Neural crest cell (in vitro differentiated cells): ENCODE data around the gene DTHD1. TPM values are rescaled to one million over a fixed set of nuclear protein-coding genes. Genes with fewer than 3 reads are reported as not detected.

ENCODE experiments used
- DNase-seq: peaks from one replicate; pipeline ENCODE4 v3.0.0; 2021; ENCODE audit warnings: low read depth, mixed read lengths, low spot score
- H3K27ac Mint-ChIP-seq: one replicate; pipeline ENCODE4 v1.8.0; 2021; ENCODE audit warnings: mild to moderate bottlenecking, mixed read lengths; ENCODE audit not compliant: unreplicated experiment
- H3K27me3 Mint-ChIP-seq: 2 replicates; pipeline ENCODE4 v1.8.0; 2021; ENCODE audit warnings: low read depth, mild to moderate bottlenecking, mixed read lengths
- H3K36me3 Mint-ChIP-seq: 2 replicates; pipeline ENCODE4 v1.8.0; 2021; ENCODE audit warnings: low read depth, mild to moderate bottlenecking, mixed read lengths
- H3K4me1 Mint-ChIP-seq: 2 replicates; pipeline ENCODE4 v1.8.0; 2021; ENCODE audit warnings: mixed read lengths
- H3K4me3 Mint-ChIP-seq: one replicate; pipeline ENCODE4 v1.8.0; 2021; ENCODE audit warnings: mild to moderate bottlenecking, mixed read lengths
- H3K9me3 Mint-ChIP-seq: 2 replicates; pipeline ENCODE4 v1.8.0; 2021; ENCODE audit warnings: mixed read lengths
- CTCF ChIP-seq: fragments of 200-600 bp; sonication (generic); conservative IDR thresholded peaks from 2 replicates; pipeline ENCODE4 v1.5.0; 2021; ENCODE audit warnings: antibody characterized with exemption, mild to moderate bottlenecking
- total RNA-seq: library from RNA; stranded (reverse); gene quantifications from 2 replicates; pipeline ENCODE4 v1.2.1, GENCODE V29; 2021

Gene DTHD1
- total RNA-seq, 1 donor from 2014 or later = not detected

DNA sequence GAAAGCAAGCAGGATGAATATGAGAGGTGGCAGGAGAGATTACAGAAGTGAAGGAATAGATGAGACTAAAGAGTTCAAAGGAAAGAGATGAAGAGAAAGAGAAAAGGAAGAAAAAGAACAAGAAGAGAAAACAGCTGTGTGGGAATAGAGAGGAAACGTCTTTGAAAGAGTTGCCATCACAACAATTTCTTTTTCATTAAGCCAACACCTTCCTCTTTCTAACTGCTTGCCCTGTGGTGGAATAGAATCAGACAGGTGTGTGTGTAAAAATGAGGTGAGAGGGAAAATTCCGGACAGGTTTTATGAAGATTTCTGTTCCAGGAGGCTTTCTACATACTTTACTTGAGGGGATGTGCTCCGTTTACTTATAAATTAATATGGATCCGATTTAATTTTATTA lies 28.8 kb downstream of the DTHD1 start:
- no peaks in the 10 kb centered on the region for H3K9me3 Mint-ChIP-seq
- DNase-seq = no peak
- no peak overlapping the region for H3K4me3 Mint-ChIP-seq
- no peaks in the 10 kb centered on the region for H3K36me3 Mint-ChIP-seq
- H3K27ac Mint-ChIP-seq = no peak overlapping the region
- no peaks in the 10 kb centered on the region for H3K27me3 Mint-ChIP-seq
- H3K4me1 Mint-ChIP-seq = no peaks in the 10 kb centered on the region
- no peak for TF ChIP-seq CTCF

GRCh38 chr4:36310793-36311192 lies 29.4 kb downstream of the DTHD1 start:
- no peaks in the 10 kb centered on the region for H3K27me3 Mint-ChIP-seq
- no peak for DNase-seq
- H3K27ac Mint-ChIP-seq = no peak overlapping the region
- H3K36me3 Mint-ChIP-seq = no peaks in the 10 kb centered on the region
- TF ChIP-seq CTCF = no peak
- H3K4me3 Mint-ChIP-seq = no peak overlapping the region
- H3K9me3 Mint-ChIP-seq = no peaks in the 10 kb centered on the region
- H3K4me1 Mint-ChIP-seq = no peaks in the 10 kb centered on the region

DNA sequence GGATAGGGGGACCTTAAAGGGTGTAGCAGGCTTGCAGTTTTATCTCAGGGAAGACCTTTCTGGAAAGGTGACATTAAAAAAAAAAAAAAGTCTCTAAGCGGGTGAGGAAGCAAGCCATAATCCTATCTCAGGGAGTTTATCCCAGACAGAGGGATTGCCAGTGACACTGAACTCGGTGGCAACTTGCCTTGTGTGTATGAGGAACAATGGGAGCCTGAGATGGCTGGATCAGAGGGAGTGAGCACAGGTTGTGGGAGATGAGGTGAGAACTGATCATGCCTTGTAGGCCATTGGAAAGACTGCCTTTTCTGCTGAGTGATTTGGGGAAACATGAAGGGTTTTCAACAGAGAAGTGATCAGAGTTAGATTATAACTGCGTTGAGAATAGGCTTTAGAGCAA lies 31.1 kb downstream of the DTHD1 start:
- DNase-seq = no peak
- Mint-ChIP-seq H3K9me3 (no peaks in the 10 kb centered on the region), H3K4me3 (no peak overlapping the region), H3K27me3 (no peaks in the 10 kb centered on the region), H3K36me3 (no peaks in the 10 kb centered on the region), H3K4me1 (no peaks in the 10 kb centered on the region), H3K27ac (no peak overlapping the region)
- no peak for TF ChIP-seq CTCF

- H3K9me3 Mint-ChIP-seq = no peaks in the 10 kb centered on the region
- no peak overlapping the region for H3K4me3 Mint-ChIP-seq
- no peak overlapping the region for H3K27ac Mint-ChIP-seq
- TF ChIP-seq CTCF = no peak
- H3K36me3 Mint-ChIP-seq = no peaks in the 10 kb centered on the region
- DNase-seq = no peak
- no peaks in the 10 kb centered on the region for H3K27me3 Mint-ChIP-seq
- H3K4me1 Mint-ChIP-seq = no peaks in the 10 kb centered on the region
Observed at GRCh38 chr4:36313301-36313700, 31.9 kb downstream of the DTHD1 start.

GRCh38 chr4:36313703-36314102 lies 32.3 kb downstream of the DTHD1 start:
- Mint-ChIP-seq H3K4me1 (no peaks in the 10 kb centered on the region), H3K36me3 (no peaks in the 10 kb centered on the region), H3K4me3 (no peak overlapping the region), H3K9me3 (no peaks in the 10 kb centered on the region), H3K27me3 (no peaks in the 10 kb centered on the region), H3K27ac (no peak overlapping the region)
- no peak for DNase-seq
- TF ChIP-seq CTCF = no peak

- Mint-ChIP-seq H3K27ac (no peak overlapping the region), H3K27me3 (no peaks in the 10 kb centered on the region), H3K4me3 (no peak overlapping the region), H3K9me3 (no peaks in the 10 kb centered on the region), H3K4me1 (no peaks in the 10 kb centered on the region), H3K36me3 (no peaks in the 10 kb centered on the region)
- TF ChIP-seq CTCF = no peak
- no peak for DNase-seq
Observed at GRCh38 chr4:36316607-36317006, 35.2 kb downstream of the DTHD1 start.
